ENCODE measurements around the gene SIN3B. TPM values are rescaled to one million over a fixed set of nuclear protein-coding genes. Genes with fewer than 3 reads are reported as not detected.

SIN3B gene
- total RNA-seq, 1 experiment from 2014 or later = 83.8 TPM

DNA sequence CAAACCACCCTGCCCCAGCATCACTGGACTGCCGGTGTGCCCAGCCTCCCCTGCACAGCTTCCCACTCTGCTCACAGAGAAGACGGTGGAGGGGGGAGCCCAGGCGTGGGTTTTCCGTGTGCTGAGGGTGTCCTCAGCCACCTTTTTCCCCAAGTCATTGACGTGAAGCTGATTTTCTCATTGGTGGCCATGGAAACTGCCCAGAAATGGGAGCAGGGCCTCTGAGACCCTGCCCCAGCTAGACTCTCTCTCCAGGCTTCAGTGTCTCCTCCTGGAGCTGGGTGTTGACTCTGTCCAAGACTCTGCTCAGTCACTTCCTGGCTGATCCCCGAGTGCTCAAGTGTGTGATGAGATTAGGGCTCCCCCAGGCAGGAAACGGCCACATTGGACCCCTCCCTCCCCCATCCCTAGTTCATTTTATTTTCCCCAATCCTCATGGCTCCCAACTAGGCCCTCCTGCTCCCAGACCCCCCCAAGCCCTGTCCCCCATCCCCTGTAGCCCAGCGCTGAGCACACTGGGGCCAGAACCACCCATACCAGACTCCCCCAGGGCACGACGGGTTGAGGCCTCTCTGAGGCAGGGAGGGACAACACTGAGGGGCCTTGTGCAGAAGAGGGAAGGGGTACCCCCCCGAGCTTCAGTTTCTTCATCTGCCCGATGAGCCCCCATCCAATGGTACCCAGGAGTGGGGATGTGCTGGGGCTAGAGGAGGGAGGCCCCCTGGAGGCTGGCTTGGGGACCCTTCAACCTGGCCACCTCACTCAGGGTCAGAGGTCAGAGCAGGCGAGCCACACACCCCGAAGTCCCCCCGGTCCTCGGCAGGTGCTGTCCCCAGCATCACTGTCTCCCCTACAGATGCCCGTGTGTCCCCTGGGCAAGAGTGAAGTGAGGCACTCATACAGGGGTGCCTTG lies 58.4 kb downstream of the SIN3B start:
- TF ChIP-seq, protein P1, sequence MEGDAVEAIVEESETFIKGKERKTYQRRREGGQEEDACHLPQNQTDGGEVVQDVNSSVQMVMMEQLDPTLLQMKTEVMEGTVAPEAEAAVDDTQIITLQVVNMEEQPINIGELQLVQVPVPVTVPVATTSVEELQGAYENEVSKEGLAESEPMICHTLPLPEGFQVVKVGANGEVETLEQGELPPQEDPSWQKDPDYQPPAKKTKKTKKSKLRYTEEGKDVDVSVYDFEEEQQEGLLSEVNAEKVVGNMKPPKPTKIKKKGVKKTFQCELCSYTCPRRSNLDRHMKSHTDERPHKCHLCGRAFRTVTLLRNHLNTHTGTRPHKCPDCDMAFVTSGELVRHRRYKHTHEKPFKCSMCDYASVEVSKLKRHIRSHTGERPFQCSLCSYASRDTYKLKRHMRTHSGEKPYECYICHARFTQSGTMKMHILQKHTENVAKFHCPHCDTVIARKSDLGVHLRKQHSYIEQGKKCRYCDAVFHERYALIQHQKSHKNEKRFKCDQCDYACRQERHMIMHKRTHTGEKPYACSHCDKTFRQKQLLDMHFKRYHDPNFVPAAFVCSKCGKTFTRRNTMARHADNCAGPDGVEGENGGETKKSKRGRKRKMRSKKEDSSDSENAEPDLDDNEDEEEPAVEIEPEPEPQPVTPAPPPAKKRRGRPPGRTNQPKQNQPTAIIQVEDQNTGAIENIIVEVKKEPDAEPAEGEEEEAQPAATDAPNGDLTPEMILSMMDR (conservative IDR thresholded peaks at IDR 0.05) = no peak
- TF ChIP-seq EZH2 (IDR thresholded peaks at IDR 0.05; ENCODE audit: low read depth) = no peak
- no peak overlapping the region for H2AFZ ChIP-seq
- CTCF ChIA-PET = interaction anchor here (0.5 kb wide), 1 partner anchor 12 kb away, joined by 4 read pairs; no protein-coding TSS in a partner anchor
- H4K20me1 ChIP-seq (ENCODE audit: insufficient read depth) = no peaks in the 10 kb centered on the region
- no TSS peak for BruUV-seq (replicated peaks)
- peaks cover 20% of the 10 kb centered on the region for H3F3A ChIP-seq (ENCODE audit: insufficient read depth, low read depth)
- H3K27ac ChIP-seq = no peak overlapping the region
- peaks cover 11% of the 10 kb centered on the region for H3K4me1 ChIP-seq (replicated peaks; ENCODE audit: insufficient read depth)
- no peaks in the 10 kb centered on the region for H3K9me2 ChIP-seq (ENCODE audit: insufficient read depth)
- no peak overlapping the region for H3K4me2 ChIP-seq
- peaks cover 8% of the 10 kb centered on the region for H3K9me3 ChIP-seq (ENCODE audit: insufficient read depth, low read depth)
- POLR2A ChIA-PET (ENCODE audit: unreplicated experiment) = no interaction called here
- H3K4me3 ChIP-seq = no peak overlapping the region
- no peaks in the 10 kb centered on the region for H3K79me2 ChIP-seq (ENCODE audit: low read depth)
- intact Hi-C loops (cut with micrococcal nuclease; ENCODE audit: unreplicated experiment) = no loop called here
- no peaks in the 10 kb centered on the region for H3K36me3 ChIP-seq (ENCODE audit: low read depth)
- no peaks in the 10 kb centered on the region for H3K27me3 ChIP-seq (ENCODE audit: insufficient read depth, low read depth)
- DNase-seq = peak in 1 of 2 experiments; percentile 4

DNA sequence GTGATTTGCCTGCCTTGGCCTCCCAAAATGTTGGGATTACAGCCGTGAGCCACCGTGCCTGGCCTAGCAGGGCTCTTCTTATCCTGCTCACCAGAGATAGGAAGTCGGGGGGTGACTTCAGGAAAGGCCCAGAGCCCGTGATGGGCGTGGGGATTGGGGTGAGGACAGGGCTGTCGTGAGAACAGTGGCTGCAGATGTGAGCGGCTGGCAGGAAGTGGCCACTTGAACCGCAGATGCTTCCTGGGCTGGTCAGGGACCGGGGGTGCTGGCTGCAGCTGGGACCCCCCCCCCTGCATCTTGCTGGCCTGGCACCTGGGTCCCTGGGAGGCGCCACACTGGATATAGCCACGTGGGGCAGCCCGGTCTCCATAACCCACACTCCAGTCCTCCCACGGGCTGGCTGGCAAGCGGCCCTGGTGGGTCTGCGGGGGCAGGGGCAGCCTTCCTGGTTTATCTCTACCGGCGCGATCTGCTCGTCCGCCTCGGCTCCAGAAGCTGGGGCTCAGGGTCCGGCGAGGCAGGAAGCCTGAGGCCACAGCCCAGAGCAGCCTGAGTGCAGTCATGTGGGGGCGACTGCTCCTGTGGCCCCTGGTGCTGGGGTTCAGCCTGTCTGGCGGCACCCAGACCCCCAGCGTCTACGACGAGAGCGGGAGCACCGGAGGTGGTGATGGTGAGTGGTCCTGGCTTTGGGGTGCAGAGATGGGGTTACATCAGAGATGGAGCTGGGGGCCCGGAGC lies 59.6 kb downstream of the SIN3B start, which contains the start of gene F2RL3:
Gene F2RL3 (plus strand): TSS at position 371 of the 737 bp plus-strand sequence. CDS start 191 bp downstream, at position 562.
- no TSS peak for BruUV-seq (replicated peaks)
- H3K4me1 ChIP-seq (replicated peaks; ENCODE audit: insufficient read depth) = peaks cover 11% of the 10 kb centered on the region
- no peak within 1 kb of the TSS for H3K4me3 ChIP-seq
- no peak within 1 kb of the TSS for H3K4me2 ChIP-seq
- no peaks in the 10 kb centered on the region for H3K9me2 ChIP-seq (ENCODE audit: insufficient read depth)
- H3K36me3 ChIP-seq (ENCODE audit: low read depth) = no peaks in the 10 kb centered on the region
- H3F3A ChIP-seq (ENCODE audit: insufficient read depth, low read depth) = peaks cover 15% of the 10 kb centered on the region; the same call in 1 of the 2 replicates
- ChIA-PET CTCF (no interaction called here), POLR2A (ENCODE audit: unreplicated experiment) (no interaction called here)
- peak in 1 of 2 experiments; percentile 5 for DNase-seq
- no peaks in the 10 kb centered on the region for H3K27me3 ChIP-seq (ENCODE audit: insufficient read depth, low read depth)
- H3K79me2 ChIP-seq (ENCODE audit: low read depth) = no peaks in the 10 kb centered on the region
- H3K27ac ChIP-seq = no peak within 1 kb of the TSS
- TF ChIP-seq EZH2 (IDR thresholded peaks at IDR 0.05; ENCODE audit: low read depth) = no peak
- TF ChIP-seq, protein P1 (conservative IDR thresholded peaks at IDR 0.05) = no peak
- no peak within 1 kb of the TSS for H2AFZ ChIP-seq
- intact Hi-C loops (cut with micrococcal nuclease; ENCODE audit: unreplicated experiment) = no loop called here
- no peaks in the 10 kb centered on the region for H4K20me1 ChIP-seq (ENCODE audit: insufficient read depth)
- H3K9me3 ChIP-seq (ENCODE audit: insufficient read depth, low read depth) = no peaks in the 10 kb centered on the region

DNA sequence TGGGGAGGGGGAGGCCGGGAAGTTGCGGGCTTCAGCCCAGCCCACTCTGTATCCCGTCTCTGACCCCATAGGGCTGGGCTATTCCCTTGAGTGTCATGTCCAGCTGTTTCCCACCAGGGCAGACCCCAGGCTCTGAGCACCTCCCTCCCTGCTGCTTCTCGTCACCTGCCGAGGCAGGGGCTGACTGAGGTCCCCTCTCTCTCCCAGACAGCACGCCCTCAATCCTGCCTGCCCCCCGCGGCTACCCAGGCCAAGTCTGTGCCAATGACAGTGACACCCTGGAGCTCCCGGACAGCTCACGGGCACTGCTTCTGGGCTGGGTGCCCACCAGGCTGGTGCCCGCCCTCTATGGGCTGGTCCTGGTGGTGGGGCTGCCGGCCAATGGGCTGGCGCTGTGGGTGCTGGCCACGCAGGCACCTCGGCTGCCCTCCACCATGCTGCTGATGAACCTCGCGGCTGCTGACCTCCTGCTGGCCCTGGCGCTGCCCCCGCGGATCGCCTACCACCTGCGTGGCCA lies 60.2 kb downstream of the SIN3B start:
- Histone ChIP-seq H3K27ac (no peak overlapping the region), H3K4me2 (no peak overlapping the region), H3K27me3 (ENCODE audit: insufficient read depth, low read depth) (no peaks in the 10 kb centered on the region), H3K4me1 (replicated peaks; ENCODE audit: insufficient read depth) (peaks cover 11% of the 10 kb centered on the region), H3F3A (ENCODE audit: insufficient read depth, low read depth) (peaks cover 15% of the 10 kb centered on the region; the same call in 1 of the 2 replicates), H3K9me3 (ENCODE audit: insufficient read depth, low read depth) (no peaks in the 10 kb centered on the region), H3K4me3 (no peak overlapping the region), H2AFZ (no peak overlapping the region), H3K79me2 (ENCODE audit: low read depth) (no peaks in the 10 kb centered on the region), H3K9me2 (ENCODE audit: insufficient read depth) (no peaks in the 10 kb centered on the region), H3K36me3 (ENCODE audit: low read depth) (no peaks in the 10 kb centered on the region), H4K20me1 (ENCODE audit: insufficient read depth) (no peaks in the 10 kb centered on the region)
- ChIA-PET POLR2A (ENCODE audit: unreplicated experiment) (no interaction called here), CTCF (no interaction called here)
- TF ChIP-seq, protein P1 (conservative IDR thresholded peaks at IDR 0.05) = no peak
- no peak for TF ChIP-seq EZH2 (IDR thresholded peaks at IDR 0.05; ENCODE audit: low read depth)
- intact Hi-C loops (cut with micrococcal nuclease; ENCODE audit: unreplicated experiment) = no loop called here
- BruUV-seq (replicated peaks) = no TSS peak
- DNase-seq = peak in 1 of 2 experiments; percentile 28
